Gastrocnemius medialis (tissue), 4 donors: ENCODE data around the gene NKD2. TPM values are rescaled to one million over a fixed set of nuclear protein-coding genes. Genes with fewer than 3 reads are reported as not detected.

Source experiments
- ATAC-seq, 2 donors: fragments of 150-250 bp; one replicate each; pipeline ENCODE4 v1.9.1; 2016
- DNase-seq, 2 donors: peaks; one replicate each; pipeline ENCODE4 v3.0.0-alpha.2; 2019
- H3K27ac ChIP-seq, 4 donors: fragments of 200-600 bp; sonication (generic); 1 replicate in 1 of 4; 2 replicates in 3 of 4; pipeline ENCODE4 v1.5.1; 2016 to 2018; ENCODE audit warnings: mild to moderate bottlenecking in 2 of 4, moderate library complexity in 1 of 4
- H3K27me3 ChIP-seq, 3 donors: fragments of 200-600 bp; sonication (generic) in 2 of 3; 1 replicate in 1 of 3; 2 replicates in 2 of 3; pipeline versions ENCODE4 v1.5.1 to v1.6.0; 2016 to 2019; ENCODE audit warnings: mild to moderate bottlenecking in 1 of 3, moderate library complexity in 1 of 3
- H3K36me3 ChIP-seq, 2 donors: fragments of 200-600 bp; sonication (generic) in 1 of 2; one replicate each; pipeline ENCODE4 v1.5.1; 2017 to 2018
- H3K4me1 ChIP-seq, 2 donors: fragments of 200-600 bp; sonication (generic) in 1 of 2; one replicate each; pipeline ENCODE4 v1.5.1; 2016 to 2017; ENCODE audit warnings: mild to moderate bottlenecking in 2 of 2
- H3K4me3 ChIP-seq, 4 donors: fragments of 200-600 bp; sonication (generic) in 3 of 4; 1 replicate in 1 of 4; 2 replicates in 3 of 4; pipeline ENCODE4 v1.5.1; 2016 to 2019; ENCODE audit warnings: mild to moderate bottlenecking in 2 of 4
- H3K9me3 ChIP-seq, 3 donors: fragments of 200-600 bp; sonication (generic) in 2 of 3; 1 replicate in 1 of 3; 2 replicates in 2 of 3; pipeline ENCODE4 v1.5.1; 2016 to 2019
- POLR2A ChIP-seq, 2 donors: fragments of 450-650 bp; IDR thresholded peaks; one replicate each; pipeline ENCODE4 v1.6.1; 2017; ENCODE audit warnings: antibody characterized with exemption in 2 of 2, mild to moderate bottlenecking in 2 of 2, moderate library complexity in 2 of 2
- in situ Hi-C, 4 donors: fragments of 200-750 bp; cut with MboI; loops; one replicate each; pipeline versions ENCODE4 v1.15.0 to v1.8.0; 2017; ENCODE audit warnings: low sequenced_read_pairs in 4 of 4
- intact Hi-C: fragments of 100-400 bp; cut with DNase I; formaldehyde crosslinking; loops from one replicate; pipeline ENCODE4 v1.15.1; 2023; ENCODE audit warnings: low total_unique reads
- total RNA-seq, 4 donors: library from RNA; depleted of rRNA; stranded (reverse); fragments of >200 nt; gene quantifications; one replicate each; pipeline versions ENCODE4 v1.1.0 to v1.2.3, GENCODE V29; 2016
- TF ChIP-seq, protein P1 (sequence below), 5 experiments: fragments of 450-650 bp in 3 of 5; fragments of 200-600 bp in 2 of 5; sonication (generic) in 2 of 5; IDR thresholded peaks in 4 of 5; conservative IDR thresholded peaks in 1 of 5; 1 replicate in 4 of 5; 2 replicates in 1 of 5; pipeline ENCODE4 v1.5.1; 2016 to 2019; ENCODE audit warnings: antibody characterized with exemption in 5 of 5, mild to moderate bottlenecking in 3 of 5, moderate library complexity in 3 of 5

The NKD2 gene
- total RNA-seq, 4 donors from 2014 or later: not detected

- no peak for ATAC-seq
- Histone ChIP-seq H3K27me3 (peaks cover 0 to 3% (median 0%) of the 10 kb centered on the region in 3 donors), H3K36me3 (no peaks in the 10 kb centered on the region), H3K27ac (no peak overlapping the region), H3K4me1 (no peaks in the 10 kb centered on the region), H3K4me3 (no peak overlapping the region), H3K9me3 (no peaks in the 10 kb centered on the region)
- no peak for TF ChIP-seq POLR2A (IDR thresholded peaks at IDR 0.05)
- TF ChIP-seq, protein P1, sequence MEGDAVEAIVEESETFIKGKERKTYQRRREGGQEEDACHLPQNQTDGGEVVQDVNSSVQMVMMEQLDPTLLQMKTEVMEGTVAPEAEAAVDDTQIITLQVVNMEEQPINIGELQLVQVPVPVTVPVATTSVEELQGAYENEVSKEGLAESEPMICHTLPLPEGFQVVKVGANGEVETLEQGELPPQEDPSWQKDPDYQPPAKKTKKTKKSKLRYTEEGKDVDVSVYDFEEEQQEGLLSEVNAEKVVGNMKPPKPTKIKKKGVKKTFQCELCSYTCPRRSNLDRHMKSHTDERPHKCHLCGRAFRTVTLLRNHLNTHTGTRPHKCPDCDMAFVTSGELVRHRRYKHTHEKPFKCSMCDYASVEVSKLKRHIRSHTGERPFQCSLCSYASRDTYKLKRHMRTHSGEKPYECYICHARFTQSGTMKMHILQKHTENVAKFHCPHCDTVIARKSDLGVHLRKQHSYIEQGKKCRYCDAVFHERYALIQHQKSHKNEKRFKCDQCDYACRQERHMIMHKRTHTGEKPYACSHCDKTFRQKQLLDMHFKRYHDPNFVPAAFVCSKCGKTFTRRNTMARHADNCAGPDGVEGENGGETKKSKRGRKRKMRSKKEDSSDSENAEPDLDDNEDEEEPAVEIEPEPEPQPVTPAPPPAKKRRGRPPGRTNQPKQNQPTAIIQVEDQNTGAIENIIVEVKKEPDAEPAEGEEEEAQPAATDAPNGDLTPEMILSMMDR (IDR thresholded peaks at IDR 0.05 in 4 of 5, conservative IDR thresholded peaks at IDR 0.05 in 1 of 5): no peak
- intact Hi-C loops: no loop called here
- in situ Hi-C loops: loop anchor here in 1 of 4 donors (25.0 kb wide), 1 partner anchor 159 kb away; no protein-coding TSS in a partner anchor
- DNase-seq: no peak
These were observed 30.5 kb upstream of the NKD2 start for GRCh38 chr5:978054-978453.

- H3K27ac ChIP-seq: no peak overlapping the region
- DNase-seq: no peak
- no peak for TF ChIP-seq POLR2A (IDR thresholded peaks at IDR 0.05)
- TF ChIP-seq, protein P1 (IDR thresholded peaks at IDR 0.05 in 4 of 5, conservative IDR thresholded peaks at IDR 0.05 in 1 of 5): no peak
- H3K4me1 ChIP-seq: no peaks in the 10 kb centered on the region
- ATAC-seq: no peak
- intact Hi-C loops: no loop called here
- in situ Hi-C loops: loop anchor here in 1 of 4 donors (25.0 kb wide), 1 partner anchor 159 kb away; no protein-coding TSS in a partner anchor
- no peaks in the 10 kb centered on the region for H3K36me3 ChIP-seq
- peaks cover 0 to 3% (median 0%) of the 10 kb centered on the region in 3 donors for H3K27me3 ChIP-seq
- H3K4me3 ChIP-seq: no peak overlapping the region
- H3K9me3 ChIP-seq: no peaks in the 10 kb centered on the region
These were observed 29.9 kb upstream of the NKD2 start for GRCh38 chr5:978693-979092.

- Histone ChIP-seq H3K4me1 (no peaks in the 10 kb centered on the region), H3K4me3 (no peak overlapping the region), H3K27ac (no peak overlapping the region), H3K9me3 (no peaks in the 10 kb centered on the region), H3K36me3 (no peaks in the 10 kb centered on the region), H3K27me3 (peaks cover 0 to 3% (median 0%) of the 10 kb centered on the region in 3 donors)
- intact Hi-C loops (no loop called here), in situ Hi-C loops (loop anchor here in 1 of 4 donors (25.0 kb wide), 1 partner anchor 158 kb away; no protein-coding TSS in a partner anchor)
- DNase-seq (no peak), ATAC-seq (no peak)
- TF ChIP-seq, protein P1 (IDR thresholded peaks at IDR 0.05 in 4 of 5, conservative IDR thresholded peaks at IDR 0.05 in 1 of 5): no peak
- no peak for TF ChIP-seq POLR2A (IDR thresholded peaks at IDR 0.05)
These were observed 29.3 kb upstream of the NKD2 start for GRCh38 chr5:979100-979817.

- H3K27me3 ChIP-seq: peaks cover 0 to 3% (median 0%) of the 10 kb centered on the region in 3 donors
- in situ Hi-C loops (loop anchor here in 1 of 4 donors (25.0 kb wide), 1 partner anchor 157 kb away; no protein-coding TSS in a partner anchor), intact Hi-C loops (no loop called here)
- ATAC-seq (no peak), DNase-seq (no peak)
- H3K9me3 ChIP-seq: no peaks in the 10 kb centered on the region
- H3K4me3 ChIP-seq: no peak overlapping the region
- no peaks in the 10 kb centered on the region for H3K4me1 ChIP-seq
- TF ChIP-seq POLR2A (IDR thresholded peaks at IDR 0.05): no peak
- TF ChIP-seq, protein P1 (IDR thresholded peaks at IDR 0.05 in 4 of 5, conservative IDR thresholded peaks at IDR 0.05 in 1 of 5): no peak
- H3K36me3 ChIP-seq: no peaks in the 10 kb centered on the region
- no peak overlapping the region for H3K27ac ChIP-seq
These were observed 28.5 kb upstream of the NKD2 start for GRCh38 chr5:980001-980588.
